Liver (tissue), 3 donors: Measurements from ENCODE around the gene EIF2S3.

Source experiments
- GABPA ChIP-seq, 2 donors: IDR thresholded peaks in 1 of 2; conservative IDR thresholded peaks in 1 of 2; 2 replicates each; pipeline ENCODE4 v1.6.1; 2016; ENCODE audit warnings: antibody characterized with exemption in 2 of 2, mild to moderate bottlenecking in 1 of 2, moderate library complexity in 1 of 2
- HNF4G ChIP-seq: IDR thresholded peaks from 2 replicates; pipeline ENCODE4 v1.6.1; 2016; ENCODE audit warnings: antibody characterized with exemption
- TF ChIP-seq, protein P1 (sequence below): IDR thresholded peaks from 2 replicates; pipeline ENCODE4 v1.6.1; 2016; ENCODE audit warnings: antibody characterized with exemption
- TF ChIP-seq, protein P2 (sequence below): fragments of 150-350 bp; IDR thresholded peaks from 2 replicates; pipeline ENCODE4 v1.5.1; 2017; ENCODE audit warnings: improper control_type of control experiment, low read depth, low read length; ENCODE audit not compliant: missing input control
- donor health status: healthy.
- donor health status: healthy.

DNA sequence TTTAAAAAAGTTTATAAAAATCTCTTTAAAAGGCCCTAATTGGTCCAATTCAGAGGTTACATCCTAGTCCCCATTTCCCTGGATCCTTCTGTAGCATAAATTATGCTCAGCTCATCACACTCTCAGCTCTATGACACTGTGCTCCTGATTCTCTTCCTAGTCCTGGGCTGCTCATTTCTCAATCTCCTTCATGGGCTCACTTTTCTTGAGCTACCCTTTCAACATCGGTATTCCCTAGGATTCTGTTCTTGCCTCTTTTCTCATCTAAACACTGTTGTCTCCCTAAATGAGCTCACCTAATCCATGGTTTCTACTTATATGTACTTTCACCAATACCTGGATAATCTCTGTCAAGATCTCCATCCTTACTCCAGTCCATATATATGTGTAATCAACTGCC, 42.5 kb upstream of the EIF2S3 start:
- TF ChIP-seq HNF4G, result no peak
- TF ChIP-seq, protein P1, sequence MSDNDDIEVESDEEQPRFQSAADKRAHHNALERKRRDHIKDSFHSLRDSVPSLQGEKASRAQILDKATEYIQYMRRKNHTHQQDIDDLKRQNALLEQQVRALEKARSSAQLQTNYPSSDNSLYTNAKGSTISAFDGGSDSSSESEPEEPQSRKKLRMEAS, result no peak
- TF ChIP-seq, protein P2, sequence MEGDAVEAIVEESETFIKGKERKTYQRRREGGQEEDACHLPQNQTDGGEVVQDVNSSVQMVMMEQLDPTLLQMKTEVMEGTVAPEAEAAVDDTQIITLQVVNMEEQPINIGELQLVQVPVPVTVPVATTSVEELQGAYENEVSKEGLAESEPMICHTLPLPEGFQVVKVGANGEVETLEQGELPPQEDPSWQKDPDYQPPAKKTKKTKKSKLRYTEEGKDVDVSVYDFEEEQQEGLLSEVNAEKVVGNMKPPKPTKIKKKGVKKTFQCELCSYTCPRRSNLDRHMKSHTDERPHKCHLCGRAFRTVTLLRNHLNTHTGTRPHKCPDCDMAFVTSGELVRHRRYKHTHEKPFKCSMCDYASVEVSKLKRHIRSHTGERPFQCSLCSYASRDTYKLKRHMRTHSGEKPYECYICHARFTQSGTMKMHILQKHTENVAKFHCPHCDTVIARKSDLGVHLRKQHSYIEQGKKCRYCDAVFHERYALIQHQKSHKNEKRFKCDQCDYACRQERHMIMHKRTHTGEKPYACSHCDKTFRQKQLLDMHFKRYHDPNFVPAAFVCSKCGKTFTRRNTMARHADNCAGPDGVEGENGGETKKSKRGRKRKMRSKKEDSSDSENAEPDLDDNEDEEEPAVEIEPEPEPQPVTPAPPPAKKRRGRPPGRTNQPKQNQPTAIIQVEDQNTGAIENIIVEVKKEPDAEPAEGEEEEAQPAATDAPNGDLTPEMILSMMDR, result no peak
- TF ChIP-seq GABPA (IDR thresholded peaks at IDR 0.05 in 1 of 2, conservative IDR thresholded peaks at IDR 0.05 in 1 of 2), result no peak
